ENCODE data around the gene TMED7.
"Not testable (repeated sequence)": the region's sequence is repeated elsewhere in the genome, so short reads cannot be mapped to it uniquely, and the experiment has no call there.

Gene TMED7

GRCh38 chr5:115625579-115626444, at the start of gene TMED7:
TMED7 (minus strand) TSS chr5:115626036; CDS start chr5:115625792, 244 bp downstream.
- DNase-seq (ENCODE audit: low spot score): peak; percentile 98

GRCh38 chr5:115674782-115675181, 48.9 kb upstream of the TMED7 start:
- not testable (repeated sequence) for DNase-seq (ENCODE audit: low spot score)

- no peak for DNase-seq (ENCODE audit: low spot score)
Measured at GRCh38 chr5:115673596-115673995, 47.8 kb upstream of the TMED7 start.

GRCh38 chr5:115671939-115672338, 46.1 kb upstream of the TMED7 start:
- DNase-seq (ENCODE audit: low spot score): no peak

GRCh38 chr5:115666023-115666422, 40.2 kb upstream of the TMED7 start:
- no peak for DNase-seq (ENCODE audit: low spot score)

- no peak for DNase-seq (ENCODE audit: low spot score)
Measured at GRCh38 chr5:115661563-115661962, 35.7 kb upstream of the TMED7 start.

- no peak for DNase-seq (ENCODE audit: low spot score)
Measured at GRCh38 chr5:115661101-115661500, 35.3 kb upstream of the TMED7 start.

- DNase-seq (ENCODE audit: low spot score): no peak
Measured at GRCh38 chr5:115657881-115658233, 32.0 kb upstream of the TMED7 start.

- DNase-seq (ENCODE audit: low spot score): no peak
Measured at GRCh38 chr5:115657125-115657880, 31.5 kb upstream of the TMED7 start.

- no peak for DNase-seq (ENCODE audit: low spot score)
Measured at GRCh38 chr5:115656404-115656803, 30.6 kb upstream of the TMED7 start.

GRCh38 chr5:115655994-115656393, 30.2 kb upstream of the TMED7 start:
- DNase-seq (ENCODE audit: low spot score): no peak

- DNase-seq (ENCODE audit: low spot score): no peak
Measured at GRCh38 chr5:115649541-115649940, 23.7 kb upstream of the TMED7 start.

- no peak for DNase-seq (ENCODE audit: low spot score)
Measured at GRCh38 chr5:115648056-115648455, 22.2 kb upstream of the TMED7 start.

GRCh38 chr5:115645386-115645785, 19.6 kb upstream of the TMED7 start:
- not testable (repeated sequence) for DNase-seq (ENCODE audit: low spot score)

GRCh38 chr5:115644046-115644445, 18.2 kb upstream of the TMED7 start:
- DNase-seq (ENCODE audit: low spot score): no peak

- DNase-seq (ENCODE audit: low spot score): no peak
Measured at GRCh38 chr5:115641948-115642347, 16.1 kb upstream of the TMED7 start.

GRCh38 chr5:115640274-115640673, 14.4 kb upstream of the TMED7 start:
- DNase-seq (ENCODE audit: low spot score): no peak

GRCh38 chr5:115639377-115639776, 13.5 kb upstream of the TMED7 start:
- DNase-seq (ENCODE audit: low spot score): no peak

- no peak for DNase-seq (ENCODE audit: low spot score)
Measured at GRCh38 chr5:115637507-115637906, 11.7 kb upstream of the TMED7 start.

- DNase-seq (ENCODE audit: low spot score): no peak
Measured at GRCh38 chr5:115636008-115636407, 10.2 kb upstream of the TMED7 start.

- DNase-seq (ENCODE audit: low spot score): peak; percentile 92
Measured at GRCh38 chr5:115634343-115635132, 8.7 kb upstream of the TMED7 start.

- DNase-seq (ENCODE audit: low spot score): no peak
Measured at GRCh38 chr5:115629903-115630302, 4.1 kb upstream of the TMED7 start.

Measured in NAMALWA (cell line).